NCI-H128 (cell line): Measurements from ENCODE around the gene AIF1.
A peak's percentile ranks its signal among the peaks of the same experiment; 100 is the strongest.

Experiments
- DNase-seq: peaks from one replicate; lab custom pipeline; 2025; ENCODE audit not compliant: unreplicated experiment; lab: John Stamatoyannopoulos, UW

Gene AIF1

GRCh38 chr6:31641370-31641769 is 26.3 kb downstream of the AIF1 start:
- no peak for DNase-seq

GRCh38 chr6:31642798-31643570 is 27.9 kb downstream of the AIF1 start:
- DNase-seq = no peak

- no peak for DNase-seq
Observed at GRCh38 chr6:31643818-31644454, 28.9 kb downstream of the AIF1 start.

- no peak for DNase-seq
Observed at GRCh38 chr6:31645325-31645724, 30.3 kb downstream of the AIF1 start.

GRCh38 chr6:31651602-31652191 is 36.7 kb downstream of the AIF1 start:
- peak; percentile 27 for DNase-seq

- peak; percentile 97 for DNase-seq
Observed at GRCh38 chr6:31652925-31653724, 38.1 kb downstream of the AIF1 start.

- DNase-seq = no peak
Observed at GRCh38 chr6:31654574-31655348, 39.7 kb downstream of the AIF1 start.

GRCh38 chr6:31655349-31656237 is 40.6 kb downstream of the AIF1 start, which contains the start of gene APOM:
APOM (plus strand) TSS chr6:31655894; CDS start chr6:31655967, 73 bp downstream.
- no peak for DNase-seq

GRCh38 chr6:31657406-31658157 is 42.5 kb downstream of the AIF1 start:
- DNase-seq = no peak

- DNase-seq = no peak
Observed at GRCh38 chr6:31658158-31658688, 43.2 kb downstream of the AIF1 start.

- DNase-seq = no peak
Observed at GRCh38 chr6:31658983-31659648, 44.1 kb downstream of the AIF1 start.

GRCh38 chr6:31659649-31660380 is 44.8 kb downstream of the AIF1 start:
- DNase-seq = no peak

- DNase-seq = peak; percentile 44
Observed at GRCh38 chr6:31660381-31661261, 45.6 kb downstream of the AIF1 start, which contains the start of gene C6orf47. C6orf47 (minus strand) TSS chr6:31660778; CDS start chr6:31659947, 831 bp downstream.

GRCh38 chr6:31661262-31662123 is 46.5 kb downstream of the AIF1 start:
- no peak for DNase-seq

- no peak for DNase-seq
Observed at GRCh38 chr6:31662124-31662723, 47.2 kb downstream of the AIF1 start.
